ENCODE results near the gene NDUFAF3. TPM values are rescaled to one million over a fixed set of nuclear protein-coding genes. Genes with fewer than 3 reads are reported as not detected.

The NDUFAF3 gene
- total and polyA plus RNA-seq, 10 of the 15 experiments (the other 5 are each of a cell fraction or from before 2014, with no cell fraction given), result 25.4 to 228 (median 63.9) TPM

GRCh38 chr3:48983096-48983495, 38.8 kb upstream of the NDUFAF3 start (continued):
- TF ChIP-seq ATF2 (IDR thresholded peaks at IDR 0.05; ENCODE audit: low read length) (no peak), IRF5 (IDR thresholded peaks at IDR 0.05; ENCODE audit: borderline replicate concordance) (no peak), BRCA1 (IDR thresholded peaks at IDR 0.05; ENCODE audit: low read depth, low read length) (no peak)

- ATAC-seq, result no peak
- H3K9ac ChIP-seq (ENCODE audit: control insufficient read depth, insufficient read depth, low read length), result no peak overlapping the region
- no TSS peak for BruUV-seq (replicated peaks)
- H3K4me2 ChIP-seq (ENCODE audit: control insufficient read depth, insufficient read depth), result no peak overlapping the region
- no peak overlapping the region for H3K4me3 ChIP-seq
- H3K79me2 ChIP-seq (ENCODE audit: control insufficient read depth, insufficient read depth, low read length), result peaks cover 8% of the 10 kb centered on the region
- POLR2A ChIA-PET, result no interaction called here
- no peaks in the 10 kb centered on the region for H3K9me3 ChIP-seq (replicated peaks; ENCODE audit: control insufficient read depth, insufficient read depth, low read length)
- RAD21 ChIA-PET (ENCODE audit: unreplicated experiment), result interaction anchor here (1.0 kb wide), 1 partner anchor 141 kb away, joined by 4 read pairs; no protein-coding TSS in a partner anchor
- DNase-seq (ENCODE audit: low read depth, low spot score), result no peak
- in situ Hi-C loops (cut with MboI), result no loop called here
- no peak for FAIRE-seq
- peaks cover 7% of the 10 kb centered on the region for H3K4me1 ChIP-seq (ENCODE audit: control insufficient read depth, insufficient read depth, low read length)
- SMC1A ChIA-PET (ENCODE audit: uncharacterized antibody, unreplicated experiment), result no interaction called here
- H2AFZ ChIP-seq (ENCODE audit: control insufficient read depth, low read depth, low read length), result no peak overlapping the region
- CTCF ChIA-PET, result interaction anchor here (1.0 to 1.7 kb wide), 3 partner anchors 30 to 464 kb away, joined by 3 to 6 read pairs (median 3); no protein-coding TSS in a partner anchor
- H4K20me1 ChIP-seq (ENCODE audit: control insufficient read depth, insufficient read depth), result no peaks in the 10 kb centered on the region
- peaks cover 15 to 24% of the 10 kb centered on the region in 2 experiments for H3K36me3 ChIP-seq (ENCODE audit: control insufficient read depth in 2 of 2, insufficient read depth in 2 of 2, low read length in 1 of 2)
- intact Hi-C loops (cut with micrococcal nuclease; ENCODE audit: unreplicated experiment), result loop anchor here (5.0 kb wide), 1 partner anchor 108 kb away; the partner anchor contains the start of gene QRICH1
- no peaks in the 10 kb centered on the region for H3K27me3 ChIP-seq (replicated peaks in 1 of 2; ENCODE audit: control insufficient read depth in 2 of 2, insufficient read depth in 2 of 2, low read length in 1 of 2)
- no peak overlapping the region for H3K27ac ChIP-seq (ENCODE audit: control insufficient read depth, insufficient read depth)
- no peak for TF ChIP-seq MTA2 (IDR thresholded peaks at IDR 0.05; ENCODE audit: low read depth)
- no peak for TF ChIP-seq SREBF2 (IDR thresholded peaks at IDR 0.05; ENCODE audit: low read length)
- TF ChIP-seq LARP7 (IDR thresholded peaks at IDR 0.05), result no peak
- TF ChIP-seq EP300 (IDR thresholded peaks at IDR 0.05; ENCODE audit: borderline replicate concordance in 1 of 2, control insufficient read depth in 1 of 2, low read depth in 2 of 2, low read length in 2 of 2), result no peak
- no peak for TF ChIP-seq CREM (IDR thresholded peaks at IDR 0.05; ENCODE audit: low read depth)
- no peak for TF ChIP-seq MYC (IDR thresholded peaks at IDR 0.05; ENCODE audit: insufficient read depth, insufficient read length, insufficient replicate concordance, low read length, severe bottlenecking)
- TF ChIP-seq ZNF24 (IDR thresholded peaks at IDR 0.05), result no peak
- TF ChIP-seq BRCA1 (IDR thresholded peaks at IDR 0.05; ENCODE audit: low read depth, low read length), result no peak
- no peak for TF ChIP-seq BCLAF1 (IDR thresholded peaks at IDR 0.05)
- no peak for TF ChIP-seq RBBP5 (conservative IDR thresholded peaks at IDR 0.05)
- no peak for TF ChIP-seq SUPT20H (IDR thresholded peaks at IDR 0.05; ENCODE audit: borderline replicate concordance, control insufficient read depth, low read depth, low read length)
- TF ChIP-seq ZNF274 (IDR thresholded peaks at IDR 0.05; ENCODE audit: insufficient read depth, insufficient read length), result no peak
- no peak for TF ChIP-seq RCOR1 (conservative IDR thresholded peaks at IDR 0.05; ENCODE audit: low read depth, low read length)
- no peak for TF ChIP-seq JUNB (IDR thresholded peaks at IDR 0.05)
- no peak for TF ChIP-seq USF2 (IDR thresholded peaks at IDR 0.05; ENCODE audit: borderline replicate concordance, low read depth, low read length)
- TF ChIP-seq CREB1 (IDR thresholded peaks at IDR 0.05; ENCODE audit: low read depth), result no peak
- no peak for TF ChIP-seq POLR2A (IDR thresholded peaks at IDR 0.05; ENCODE audit: low read depth, low read length)
Observed at GRCh38 chr3:48984663-48985062, 37.3 kb upstream of the NDUFAF3 start.

Measured in GM12878 (cell line).